ENCODE measurements around the gene DNAH9.

GRCh38 chr17:11916091-11916490 is 317.8 kb downstream of the DNAH9 start:
- TF ChIP-seq CTCF (optimal IDR thresholded peaks at IDR 0.05 in 1 of 3, IDR thresholded peaks at IDR 0.05 in 1 of 3, conservative IDR thresholded peaks at IDR 0.05 in 1 of 3; ENCODE audit: extremely low read depth in 1 of 3, insufficient read depth in 2 of 3, low read length in 3 of 3) (no peak), EZH2 (IDR thresholded peaks at IDR 0.05; ENCODE audit: low read length) (no peak)
